NCI-H748 treated with DMSO at 0.1 percent for 48 hours (cell line): ENCODE results near the gene DYRK1A.

Experiments
- DNase-seq: peaks from one replicate; lab custom pipeline; 2025; lab: John Stamatoyannopoulos, UW

DYRK1A gene

DNA sequence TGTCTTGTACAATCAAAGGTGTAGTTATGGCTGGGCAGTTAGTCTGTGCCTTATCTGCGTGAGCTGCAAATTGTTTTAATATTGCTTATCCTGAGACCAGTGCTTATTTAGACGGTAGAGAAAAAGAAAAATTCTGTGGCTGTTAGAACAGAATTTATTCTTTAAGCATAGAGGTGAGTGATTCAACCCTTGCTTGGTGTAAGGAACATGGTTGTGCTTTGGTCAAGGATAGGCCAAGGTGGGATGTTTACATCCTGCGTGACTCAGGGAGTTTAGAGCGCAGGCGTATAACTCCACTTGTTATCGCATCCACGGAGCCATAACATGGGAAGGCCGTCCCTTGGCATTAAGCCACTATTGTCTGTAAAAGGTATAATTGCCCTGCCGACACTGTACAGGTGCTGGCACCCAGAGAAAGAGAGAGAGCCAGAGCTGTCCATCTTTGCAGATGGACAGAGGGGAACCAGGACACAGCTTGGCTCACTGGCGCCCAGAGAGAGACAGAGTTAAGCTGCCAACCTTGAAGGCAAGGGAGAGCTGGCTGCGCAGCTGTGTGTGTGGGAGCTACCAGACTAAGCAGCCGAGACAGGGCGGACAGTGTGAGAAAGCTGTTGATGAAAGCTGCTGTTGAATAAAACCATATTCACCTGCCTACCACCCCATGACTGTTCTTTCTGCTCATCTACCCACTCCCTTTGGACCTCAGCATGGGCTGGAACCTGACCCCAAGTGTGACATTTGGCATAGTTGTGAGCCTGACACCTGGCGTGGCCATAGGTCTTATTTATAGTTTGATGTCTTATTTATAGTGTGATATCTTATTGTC is 200.4 kb downstream of the DYRK1A start:
- DNase-seq = no peak

- no peak for DNase-seq
Observed at GRCh38 chr21:37568415-37568814, 201.8 kb downstream of the DYRK1A start.

GRCh38 chr21:37568916-37569315 is 202.3 kb downstream of the DYRK1A start:
- DNase-seq = no peak

GRCh38 chr21:37571442-37571841 is 204.9 kb downstream of the DYRK1A start:
- DNase-seq = no peak

DNA sequence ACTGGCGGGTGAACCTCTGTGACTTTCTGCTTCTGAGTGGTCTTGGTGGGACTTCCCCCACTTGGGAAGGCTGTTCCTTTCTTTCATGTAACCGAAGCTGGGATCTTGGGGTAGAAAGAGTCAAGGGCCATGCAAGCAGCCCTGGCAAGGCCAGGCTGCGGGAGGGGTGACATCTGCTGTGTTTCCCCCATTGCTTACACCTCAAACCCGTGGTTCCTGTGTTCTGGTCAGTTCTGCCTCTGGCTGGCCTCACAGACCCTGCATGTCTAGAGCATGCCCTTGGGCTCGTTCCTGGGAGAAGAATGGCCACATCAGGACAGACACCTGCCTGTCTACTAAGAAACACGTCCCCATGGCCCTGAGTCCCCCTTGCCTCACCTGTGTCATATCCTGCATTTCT is 207.7 kb downstream of the DYRK1A start:
- DNase-seq = no peak

DNA sequence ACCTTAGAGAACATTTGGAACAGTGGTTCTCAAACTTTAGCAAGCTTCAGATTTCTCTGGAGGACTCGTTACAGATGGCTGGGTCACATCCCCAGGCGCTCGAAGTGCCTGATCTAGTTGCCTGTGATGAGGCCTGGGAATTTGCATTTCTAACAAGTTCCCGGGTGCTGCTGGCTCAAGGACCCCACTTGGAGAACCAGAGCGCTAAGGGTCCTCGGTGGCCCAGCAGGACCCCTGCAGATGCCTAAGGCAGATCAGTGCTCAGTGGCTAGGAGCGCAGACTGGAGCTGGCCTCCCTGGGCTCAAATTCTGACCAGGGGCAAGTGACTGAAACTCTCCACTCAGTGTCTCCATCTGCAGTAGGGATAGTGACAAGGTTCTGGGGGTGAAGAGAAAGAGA is 208.2 kb downstream of the DYRK1A start:
- no peak for DNase-seq

GRCh38 chr21:37575580-37575979 is 209.0 kb downstream of the DYRK1A start:
- DNase-seq = no peak
